Upper lobe of left lung (tissue), 4 donors: Measurements from ENCODE around the gene ABHD17C.

Source experiments
- EP300 ChIP-seq, 4 donors: sonication (generic); formaldehyde crosslinking; IDR thresholded peaks; one replicate each; pipeline ENCODE4 v1.5.1; 2017; ENCODE audit warnings: antibody characterized with exemption in 4 of 4, control low read depth in 2 of 4
- POLR2A ChIP-seq, 4 donors: fragments of 450-650 bp; IDR thresholded peaks; one replicate each; pipeline ENCODE4 v1.5.1; 2016 to 2017; ENCODE audit warnings: antibody characterized with exemption in 4 of 4, mild to moderate bottlenecking in 2 of 4
- TF ChIP-seq, protein P1 (sequence below), 6 experiments: fragments of 450-650 bp in 4 of 6; fragments of 200-600 bp in 2 of 6; sonication (generic) in 2 of 6; IDR thresholded peaks; one replicate each; pipeline ENCODE4 v1.5.1; 2016 to 2019; ENCODE audit warnings: antibody characterized with exemption in 6 of 6

DNA sequence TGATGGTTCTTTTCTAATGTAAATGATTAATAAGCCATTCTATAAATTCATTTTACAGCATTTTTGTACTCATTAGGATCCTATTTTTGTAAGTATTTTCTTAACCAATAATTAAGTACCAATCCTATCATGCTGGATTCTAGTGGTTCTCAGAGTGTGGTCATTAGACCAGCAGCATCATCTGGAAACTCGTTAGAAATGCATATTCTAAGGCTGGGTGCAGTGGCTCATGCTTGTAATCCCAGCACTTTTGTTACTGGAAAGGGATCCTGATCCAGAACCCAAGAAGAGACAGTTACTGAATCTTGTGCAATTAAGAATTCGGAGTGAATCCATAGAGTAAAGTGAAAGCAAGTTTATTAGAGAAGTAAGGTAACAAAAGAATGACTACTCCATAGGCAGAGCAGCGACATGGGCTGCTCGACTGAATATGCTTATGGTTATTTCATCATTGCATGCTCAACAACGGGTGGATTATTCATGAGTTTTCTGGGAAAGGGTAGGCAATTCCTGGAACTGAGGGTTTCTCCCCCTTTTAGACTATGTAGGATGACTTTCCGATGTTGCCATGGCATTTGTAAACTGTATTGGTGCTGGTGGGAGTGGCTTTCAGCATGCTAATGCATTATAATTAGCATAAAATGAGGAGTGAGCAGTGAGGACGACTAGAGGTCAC is 74.2 kb downstream of the ABHD17C start:
- TF ChIP-seq, protein P1, sequence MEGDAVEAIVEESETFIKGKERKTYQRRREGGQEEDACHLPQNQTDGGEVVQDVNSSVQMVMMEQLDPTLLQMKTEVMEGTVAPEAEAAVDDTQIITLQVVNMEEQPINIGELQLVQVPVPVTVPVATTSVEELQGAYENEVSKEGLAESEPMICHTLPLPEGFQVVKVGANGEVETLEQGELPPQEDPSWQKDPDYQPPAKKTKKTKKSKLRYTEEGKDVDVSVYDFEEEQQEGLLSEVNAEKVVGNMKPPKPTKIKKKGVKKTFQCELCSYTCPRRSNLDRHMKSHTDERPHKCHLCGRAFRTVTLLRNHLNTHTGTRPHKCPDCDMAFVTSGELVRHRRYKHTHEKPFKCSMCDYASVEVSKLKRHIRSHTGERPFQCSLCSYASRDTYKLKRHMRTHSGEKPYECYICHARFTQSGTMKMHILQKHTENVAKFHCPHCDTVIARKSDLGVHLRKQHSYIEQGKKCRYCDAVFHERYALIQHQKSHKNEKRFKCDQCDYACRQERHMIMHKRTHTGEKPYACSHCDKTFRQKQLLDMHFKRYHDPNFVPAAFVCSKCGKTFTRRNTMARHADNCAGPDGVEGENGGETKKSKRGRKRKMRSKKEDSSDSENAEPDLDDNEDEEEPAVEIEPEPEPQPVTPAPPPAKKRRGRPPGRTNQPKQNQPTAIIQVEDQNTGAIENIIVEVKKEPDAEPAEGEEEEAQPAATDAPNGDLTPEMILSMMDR (IDR thresholded peaks at IDR 0.05): no peak
- TF ChIP-seq EP300 (IDR thresholded peaks at IDR 0.05) (no peak), POLR2A (IDR thresholded peaks at IDR 0.05) (no peak)
